ENCODE data around the gene CHD6.

DNA sequence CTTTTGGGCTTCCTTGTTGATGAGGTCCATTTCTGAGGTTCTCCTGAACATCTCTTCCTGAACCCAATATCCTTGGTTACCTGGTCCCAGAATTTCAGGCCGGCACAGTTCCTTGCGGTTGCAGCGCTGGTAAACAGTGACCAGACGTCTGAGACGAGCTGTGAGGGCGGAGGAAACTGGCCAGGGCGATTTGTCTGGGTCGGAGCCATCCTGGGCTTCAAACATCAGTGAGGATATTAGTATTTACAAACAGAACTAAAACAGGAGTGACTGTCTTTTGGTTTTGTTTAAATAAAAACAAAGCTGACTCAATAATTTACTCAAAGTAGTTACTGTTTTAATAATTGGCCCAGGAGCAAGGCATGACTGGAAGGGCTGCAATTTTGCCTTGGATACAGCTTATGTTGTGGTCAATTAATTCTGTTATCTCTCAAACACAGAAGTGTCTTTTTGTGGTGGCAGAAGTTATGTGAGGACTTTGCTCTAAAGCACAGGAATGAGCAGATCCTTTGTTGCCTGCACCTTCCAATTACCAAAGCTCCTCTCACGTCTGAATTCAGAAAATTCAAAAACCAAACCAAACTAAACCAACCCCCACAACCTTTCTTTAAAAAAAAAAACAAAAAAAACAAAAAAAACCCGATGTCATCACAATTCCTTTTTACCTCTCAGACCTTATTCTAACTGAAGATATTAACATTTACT lies 192.8 kb downstream of the CHD6 start:
- TF ChIP-seq ZNF816 (CRISPR knock-in tag; IDR thresholded peaks at IDR 0.05; ENCODE audit: borderline replicate concordance) (no peak), RBM39 (IDR thresholded peaks at IDR 0.05; ENCODE audit: low read depth, low read length, poor library complexity, severe bottlenecking) (no peak), POLR2AphosphoS5 (IDR thresholded peaks at IDR 0.05; ENCODE audit: low read depth, low read length) (no peak), REXO4 (CRISPR knock-in tag; IDR thresholded peaks at IDR 0.05; ENCODE audit: borderline replicate concordance) (no peak), RNF219 (CRISPR knock-in tag; IDR thresholded peaks at IDR 0.05) (no peak), CENPT (CRISPR knock-in tag; IDR thresholded peaks at IDR 0.05; ENCODE audit: low read depth) (no peak), ZNF274 (CRISPR knock-in tag; IDR thresholded peaks at IDR 0.05) (0 out of 2 replicates have a peak, but pooled peaks have one; percentile 17), ZNF138 (CRISPR knock-in tag; IDR thresholded peaks at IDR 0.05; ENCODE audit: low read depth) (no peak)
- TF ChIP-seq, protein P1, sequence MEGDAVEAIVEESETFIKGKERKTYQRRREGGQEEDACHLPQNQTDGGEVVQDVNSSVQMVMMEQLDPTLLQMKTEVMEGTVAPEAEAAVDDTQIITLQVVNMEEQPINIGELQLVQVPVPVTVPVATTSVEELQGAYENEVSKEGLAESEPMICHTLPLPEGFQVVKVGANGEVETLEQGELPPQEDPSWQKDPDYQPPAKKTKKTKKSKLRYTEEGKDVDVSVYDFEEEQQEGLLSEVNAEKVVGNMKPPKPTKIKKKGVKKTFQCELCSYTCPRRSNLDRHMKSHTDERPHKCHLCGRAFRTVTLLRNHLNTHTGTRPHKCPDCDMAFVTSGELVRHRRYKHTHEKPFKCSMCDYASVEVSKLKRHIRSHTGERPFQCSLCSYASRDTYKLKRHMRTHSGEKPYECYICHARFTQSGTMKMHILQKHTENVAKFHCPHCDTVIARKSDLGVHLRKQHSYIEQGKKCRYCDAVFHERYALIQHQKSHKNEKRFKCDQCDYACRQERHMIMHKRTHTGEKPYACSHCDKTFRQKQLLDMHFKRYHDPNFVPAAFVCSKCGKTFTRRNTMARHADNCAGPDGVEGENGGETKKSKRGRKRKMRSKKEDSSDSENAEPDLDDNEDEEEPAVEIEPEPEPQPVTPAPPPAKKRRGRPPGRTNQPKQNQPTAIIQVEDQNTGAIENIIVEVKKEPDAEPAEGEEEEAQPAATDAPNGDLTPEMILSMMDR (CRISPR knock-in tag; IDR thresholded peaks at IDR 0.05): no peak

Data from HepG2 (cell line).